ENCODE data around the gene PTPRE.
"Not testable (repeated sequence)": the region's sequence is repeated elsewhere in the genome, so short reads cannot be mapped to it uniquely, and the experiment has no call there.

Gene PTPRE

DNA sequence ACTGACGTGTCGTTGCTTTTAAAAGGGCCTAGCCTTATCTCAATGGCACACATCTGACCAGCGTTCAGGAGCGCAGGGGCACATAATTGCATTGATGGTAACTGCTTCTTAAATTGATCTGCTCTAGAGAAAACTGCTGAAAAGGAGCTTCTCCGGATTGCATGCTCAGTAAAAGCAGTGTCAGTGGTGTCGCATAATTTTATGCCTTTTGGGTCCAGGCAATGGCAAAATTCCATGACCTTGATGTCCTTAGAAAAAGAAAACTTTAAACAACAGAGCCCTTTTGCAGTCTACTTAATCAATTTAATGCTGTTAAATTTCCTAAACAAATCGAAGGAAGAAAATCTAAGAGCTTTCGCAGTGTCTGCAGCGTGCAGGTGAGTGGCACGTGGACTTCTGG lies 75.7 kb downstream of the PTPRE start:
- no peak for DNase-seq (ENCODE audit: low read depth, low spot score)

DNA sequence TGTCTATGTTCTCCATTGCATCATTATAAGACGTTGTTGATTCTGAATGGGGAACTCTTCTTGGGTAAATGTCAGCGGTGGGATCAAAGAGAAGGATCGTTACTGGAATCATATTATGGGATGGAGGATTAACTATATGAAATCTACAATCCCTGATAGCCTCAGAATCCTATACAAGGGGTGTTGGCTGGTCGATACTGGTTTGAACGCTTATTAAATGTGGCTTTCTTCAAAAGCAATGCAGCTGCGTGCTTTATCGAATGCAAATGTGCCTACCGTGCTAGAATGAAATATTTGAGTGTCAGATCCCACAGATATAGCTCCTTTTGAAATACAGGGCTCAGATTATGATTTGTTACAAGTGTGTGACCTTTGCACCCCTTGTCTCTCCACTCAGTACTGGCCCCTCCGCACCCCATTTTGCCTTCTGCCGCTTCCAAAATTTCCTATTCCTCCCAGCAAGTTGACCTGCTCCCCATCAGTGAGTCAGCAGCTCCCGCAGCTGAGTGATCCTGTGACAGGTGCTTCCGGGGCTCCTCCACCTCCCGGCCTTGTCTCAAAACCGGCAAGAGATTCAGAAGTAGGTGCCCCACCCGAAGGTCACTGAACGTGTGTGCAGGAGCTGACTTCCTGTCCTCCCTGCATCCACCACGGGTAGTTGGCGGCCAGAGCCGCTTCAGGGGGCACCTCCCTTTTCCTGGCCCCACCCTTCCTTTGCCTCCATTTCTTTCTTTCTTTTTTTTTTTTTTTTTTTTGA lies 76.6 kb downstream of the PTPRE start:
- DNase-seq (ENCODE audit: low read depth, low spot score) = no peak

DNA sequence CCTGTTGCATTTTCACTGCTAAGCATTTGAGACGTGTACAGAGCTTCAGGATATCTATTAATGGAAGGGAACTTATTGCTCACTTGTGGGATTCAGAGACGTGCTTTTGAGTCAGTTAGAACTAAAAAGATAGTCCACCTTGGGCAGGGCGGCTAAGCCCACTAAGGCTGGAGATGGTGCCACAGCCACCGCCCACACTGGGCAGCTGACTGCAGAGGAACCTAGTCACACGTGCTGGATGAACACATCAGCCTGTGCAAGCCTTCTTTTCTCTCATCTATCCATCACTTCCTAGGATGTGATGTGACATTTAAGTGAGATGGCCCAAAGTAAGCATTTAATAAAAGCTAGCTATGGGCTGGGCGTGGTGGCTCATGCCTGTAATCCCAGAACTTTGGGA lies 78.0 kb downstream of the PTPRE start:
- DNase-seq (ENCODE audit: low read depth, low spot score) = no peak

DNA sequence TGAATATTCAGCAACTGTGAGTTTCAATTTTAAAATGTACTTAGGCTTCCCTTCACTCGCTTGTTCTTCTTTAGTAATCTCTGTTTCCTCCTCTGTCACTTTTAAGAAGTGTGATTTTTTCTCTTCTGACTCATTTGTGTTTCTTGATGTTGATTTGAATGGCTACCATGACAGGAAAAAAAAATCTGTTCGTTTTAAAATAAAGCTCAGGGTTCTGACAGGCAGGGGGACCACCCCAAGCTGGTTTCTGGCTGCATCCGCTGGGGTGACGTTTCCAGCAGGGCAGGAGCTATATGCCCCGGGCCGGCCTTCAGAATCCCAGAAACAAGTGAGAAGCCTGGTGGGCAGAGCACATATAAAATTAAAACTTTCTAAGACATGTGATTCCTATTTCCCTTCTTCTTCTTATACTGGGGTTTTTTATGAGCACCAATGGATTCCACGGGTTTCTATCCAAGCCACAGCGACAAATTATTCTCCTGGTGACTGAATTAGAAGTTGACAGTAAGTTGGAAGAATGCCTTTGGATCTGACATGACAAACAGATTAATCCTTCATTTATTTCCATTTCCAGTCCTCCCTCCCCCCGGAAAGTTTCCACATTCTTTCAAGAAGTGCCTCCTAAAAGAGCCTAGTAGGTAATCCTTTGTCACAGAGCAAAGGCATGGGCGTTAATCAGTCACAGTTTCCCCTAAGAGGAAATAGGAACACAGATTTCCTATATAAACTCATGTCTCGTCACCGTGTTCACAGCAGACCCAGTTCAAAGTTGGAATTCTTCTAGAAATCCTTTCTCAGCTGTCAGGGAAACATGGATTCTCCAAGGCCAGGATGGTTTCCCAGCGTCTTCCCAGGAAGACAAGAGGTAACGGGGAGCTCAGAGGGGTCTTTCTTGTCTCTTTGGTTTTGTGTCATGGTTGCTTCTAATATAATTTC lies 79.9 kb downstream of the PTPRE start:
- no peak for DNase-seq (ENCODE audit: low read depth, low spot score)

DNA sequence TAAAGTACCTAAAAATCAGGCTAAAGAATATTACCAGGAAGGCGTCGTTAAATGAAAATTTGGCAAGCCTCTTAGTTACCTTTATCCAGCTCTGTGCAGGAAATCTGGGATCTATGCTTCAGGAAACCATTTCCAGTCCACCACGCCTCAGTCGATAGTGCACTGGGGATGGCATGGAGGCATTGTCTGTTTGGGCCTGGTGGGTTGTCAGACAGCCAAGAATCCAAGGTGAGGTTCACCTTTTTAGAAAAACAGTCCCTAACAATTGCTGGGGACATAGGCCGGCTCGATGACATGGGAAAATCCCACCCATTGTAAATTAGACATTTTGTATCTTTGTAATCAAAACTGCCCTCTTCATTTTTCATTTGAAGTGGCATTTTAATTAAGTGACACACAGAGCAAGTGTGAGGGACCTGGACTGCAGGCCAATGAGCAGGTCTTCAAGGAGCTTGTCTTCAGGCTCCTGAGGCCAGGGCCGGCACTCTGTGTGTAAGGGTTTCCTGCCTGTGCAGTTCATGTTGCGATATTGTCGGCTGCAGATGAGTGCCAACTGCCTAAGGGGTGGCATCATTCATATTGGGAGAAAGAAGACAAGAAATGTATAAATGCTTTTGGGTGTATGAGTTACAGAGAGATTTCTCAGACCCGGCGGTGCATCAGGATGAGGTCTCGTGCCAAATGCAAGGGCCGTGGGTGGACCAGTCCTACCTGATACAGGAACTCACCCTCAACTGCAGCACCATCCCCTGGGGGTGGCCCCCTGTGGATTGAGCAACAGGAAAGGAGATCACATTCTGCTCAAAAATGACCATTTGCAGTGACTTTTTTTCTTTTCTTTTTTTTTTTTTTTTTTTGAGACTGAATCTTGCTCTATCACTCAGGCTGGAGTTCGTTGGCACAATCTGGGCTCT lies 80.8 kb downstream of the PTPRE start:
- no peak for DNase-seq (ENCODE audit: low read depth, low spot score)

DNA sequence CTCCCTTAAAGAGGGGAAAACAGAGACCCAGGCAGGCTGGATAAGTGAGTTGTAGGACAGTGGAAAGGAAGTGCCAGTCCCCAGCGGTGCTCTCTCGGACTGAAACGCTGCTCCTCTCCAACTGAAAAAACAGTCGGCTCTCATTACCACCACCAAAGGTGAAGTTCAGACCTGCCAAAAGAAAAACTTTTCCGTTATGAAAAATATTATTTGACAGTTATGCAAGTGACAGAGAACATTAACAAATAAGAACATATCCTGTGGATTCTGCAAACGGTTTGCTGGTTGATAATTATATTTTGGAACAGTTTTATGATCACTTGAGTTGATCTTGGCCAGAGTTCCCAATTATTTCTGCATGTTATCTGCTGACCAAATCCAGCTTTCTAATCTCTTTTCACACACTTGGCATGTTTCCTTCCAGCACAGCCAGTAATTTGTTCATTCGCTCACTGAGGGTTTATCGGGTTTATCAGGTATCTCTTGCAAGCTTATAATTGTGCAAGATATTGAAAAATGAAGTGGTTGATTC lies 82.6 kb downstream of the PTPRE start:
- no peak for DNase-seq (ENCODE audit: low read depth, low spot score)

DNA sequence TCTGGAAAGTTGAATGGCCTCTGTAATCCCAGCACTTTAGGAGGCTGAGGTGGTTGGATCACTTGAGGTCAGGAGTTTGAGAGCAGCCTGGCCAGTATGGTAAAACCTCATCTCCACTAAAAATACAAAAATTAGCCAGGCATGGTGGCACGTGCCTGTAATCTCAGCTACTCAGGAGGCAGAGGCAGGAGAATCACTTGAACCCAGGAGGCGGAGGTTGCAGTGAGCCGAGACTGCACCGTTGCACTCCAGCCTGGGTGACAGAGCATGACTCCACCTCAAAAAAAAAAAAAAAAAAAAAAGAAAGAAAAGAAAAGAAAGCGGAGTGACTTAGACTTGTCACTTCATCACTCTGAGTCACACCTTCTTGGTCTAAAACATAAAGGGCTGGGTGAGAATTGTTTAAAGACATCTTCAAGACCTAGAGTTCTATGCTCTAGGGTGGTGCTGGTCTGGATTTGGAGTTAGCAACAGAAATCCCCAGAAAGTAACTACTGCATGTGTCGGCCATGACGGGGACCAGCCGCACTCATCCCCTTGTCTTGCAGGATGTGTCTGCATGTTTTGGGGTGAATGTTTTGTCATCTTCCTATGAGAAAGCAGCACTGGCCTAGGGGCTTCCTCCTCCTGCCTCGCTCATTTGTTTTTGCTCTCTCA lies 83.4 kb downstream of the PTPRE start:
- DNase-seq (ENCODE audit: low read depth, low spot score) = not testable (repeated sequence)

DNA sequence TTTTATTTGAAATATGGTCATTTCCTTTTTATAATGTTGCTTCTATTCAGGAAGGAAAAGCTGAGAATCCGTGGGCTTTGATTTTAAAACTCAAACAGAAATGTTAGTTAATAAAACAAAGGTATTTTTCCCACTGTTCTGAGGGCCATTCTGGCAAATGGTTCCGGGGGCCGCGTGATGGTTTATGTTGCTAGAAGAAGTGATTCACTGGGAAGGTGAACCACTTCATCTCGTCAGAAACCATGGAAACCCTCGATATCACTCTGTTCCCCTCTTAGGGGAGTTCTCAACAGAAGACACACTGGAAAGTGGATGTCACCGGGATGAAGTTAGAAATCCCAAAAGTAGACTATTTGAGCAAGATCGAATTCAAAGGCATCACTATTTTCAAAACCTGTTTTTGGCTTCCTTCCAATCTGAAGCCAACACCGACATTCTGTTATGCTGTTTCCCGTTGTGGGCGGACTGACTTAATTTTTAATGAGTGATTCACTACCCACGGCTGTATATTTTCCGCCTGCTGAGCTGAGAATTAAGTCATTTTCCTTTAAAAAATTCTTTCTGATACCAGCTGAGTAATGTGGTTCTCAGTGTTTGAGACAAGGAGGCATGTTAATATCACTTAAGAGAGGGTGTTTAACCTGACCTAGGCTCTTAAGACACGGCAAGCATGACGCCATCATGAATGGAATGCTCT lies 84.1 kb downstream of the PTPRE start:
- DNase-seq (ENCODE audit: low read depth, low spot score) = no peak

DNA sequence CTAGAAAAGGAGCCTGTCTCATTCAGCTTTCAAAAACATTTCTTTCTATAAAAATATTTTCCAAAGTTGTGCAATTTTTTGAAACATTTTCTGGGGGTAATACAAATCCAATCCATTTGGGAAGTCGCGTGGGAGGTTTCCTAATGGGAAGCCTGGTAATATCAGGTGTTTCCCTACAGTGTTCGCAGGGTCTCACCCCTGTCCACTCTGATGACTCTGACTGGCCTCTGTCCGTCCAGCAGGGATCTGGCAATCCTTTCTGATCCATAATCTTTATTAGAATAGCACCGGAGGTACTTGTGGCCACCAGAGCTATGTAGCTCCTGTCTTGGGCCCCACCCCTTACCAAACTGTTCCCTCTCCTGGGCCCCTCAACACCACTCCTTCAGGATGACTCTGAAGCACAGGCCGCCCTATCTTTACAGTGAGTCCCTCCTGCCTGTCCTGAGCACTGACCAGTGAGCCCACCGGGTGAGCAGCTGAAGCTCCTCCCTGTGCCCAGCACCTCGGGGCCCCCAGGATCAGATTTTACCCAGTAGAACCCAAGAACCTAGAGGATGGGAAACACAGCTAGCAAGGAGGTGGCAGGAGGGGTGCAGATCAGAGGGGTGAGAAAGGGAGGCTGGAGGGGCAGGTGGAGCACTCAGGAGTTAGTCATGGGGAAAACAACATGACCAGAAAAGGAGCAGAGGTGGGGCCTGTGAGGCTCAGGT lies 84.8 kb downstream of the PTPRE start:
- DNase-seq (ENCODE audit: low read depth, low spot score) = no peak

DNA sequence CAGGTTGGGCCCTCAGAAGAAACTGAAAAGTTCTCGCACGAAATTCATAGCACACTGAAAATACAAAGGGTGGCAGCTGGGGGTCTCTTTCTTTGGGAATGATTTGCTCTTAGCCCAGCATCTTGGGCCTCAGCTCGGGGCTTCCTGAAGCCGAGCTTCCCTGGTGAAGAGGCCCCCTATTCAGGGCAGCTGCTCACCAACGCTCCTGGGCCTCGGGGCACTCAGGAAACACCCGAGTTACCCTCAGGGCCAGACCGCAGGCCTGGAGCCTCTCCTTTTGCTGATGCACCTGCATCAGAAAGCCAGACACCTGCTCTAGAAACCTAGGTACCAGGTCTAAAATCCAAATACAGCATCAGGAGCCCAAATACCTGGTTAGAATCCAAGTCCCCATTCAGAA lies 85.5 kb downstream of the PTPRE start:
- no peak for DNase-seq (ENCODE audit: low read depth, low spot score)

DNA sequence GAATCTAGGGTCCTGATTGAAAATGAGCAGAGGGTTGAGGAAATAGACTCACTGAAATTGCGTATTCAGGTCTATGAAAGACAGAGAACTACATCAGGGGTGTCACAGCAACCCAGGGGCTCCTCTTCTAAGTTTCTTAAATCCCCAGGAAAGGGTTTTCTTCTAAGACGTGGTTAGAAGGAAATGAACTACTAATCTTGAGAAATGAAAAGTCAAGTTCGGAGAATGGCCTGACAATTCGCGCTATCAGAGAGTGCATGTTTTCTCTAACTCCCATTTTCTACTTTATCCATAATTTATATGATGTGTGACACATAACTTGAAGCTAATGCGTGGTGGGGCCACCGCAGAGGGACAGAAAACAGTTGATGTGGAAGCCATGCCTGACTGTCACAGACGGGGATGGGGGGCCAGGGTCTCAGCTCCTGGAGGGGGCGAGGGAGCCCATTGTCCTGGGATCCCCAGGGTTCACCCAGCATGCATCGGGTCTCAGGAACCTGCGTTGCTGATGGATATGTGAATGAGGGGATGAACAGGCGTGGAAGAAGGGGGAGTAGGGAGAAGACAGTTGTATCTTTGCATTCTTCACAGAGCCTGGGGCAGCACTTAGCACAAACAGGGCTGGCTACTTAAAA lies 86.3 kb downstream of the PTPRE start:
- no peak for DNase-seq (ENCODE audit: low read depth, low spot score)

DNA sequence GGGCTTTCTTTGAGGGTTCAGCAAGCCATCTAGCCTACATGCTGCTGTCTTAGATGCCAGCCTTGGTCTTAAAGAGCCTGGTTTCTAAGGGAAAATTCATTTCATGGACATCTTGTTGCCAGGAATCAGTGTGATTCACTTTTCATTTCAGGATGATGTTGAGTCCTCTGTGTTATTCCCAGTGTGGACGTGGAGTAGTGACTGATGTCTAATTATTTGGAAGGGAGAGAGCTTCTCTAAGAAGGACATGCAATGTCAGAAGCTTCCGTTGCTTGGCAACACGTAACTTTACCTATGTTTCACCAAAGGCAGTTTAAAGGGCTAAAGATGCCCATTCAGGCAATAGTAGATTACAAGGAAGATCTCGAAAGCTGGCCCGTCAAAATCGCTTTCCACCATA lies 89.0 kb downstream of the PTPRE start:
- no peak for DNase-seq (ENCODE audit: low read depth, low spot score)

DNA sequence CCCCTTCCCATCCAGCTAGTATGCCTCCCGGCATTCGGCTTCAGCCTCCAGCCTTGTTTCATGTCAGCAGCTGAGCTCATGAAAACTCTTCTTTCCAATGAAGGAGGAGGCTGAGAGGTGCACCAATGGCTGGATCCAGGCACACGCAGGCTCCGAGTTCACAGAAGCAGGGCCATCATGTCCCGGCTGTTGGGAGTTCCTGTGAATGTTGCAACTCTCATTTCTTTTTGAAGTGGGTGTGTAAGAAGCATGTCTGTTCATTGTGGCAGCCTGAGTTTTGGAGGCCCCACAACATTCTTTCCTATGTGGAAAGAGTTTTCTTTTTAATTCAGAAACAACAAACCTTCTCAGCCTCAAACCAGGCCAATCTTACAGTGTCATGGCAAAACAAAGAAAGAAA lies 89.7 kb downstream of the PTPRE start:
- no peak for DNase-seq (ENCODE audit: low read depth, low spot score)

DNA sequence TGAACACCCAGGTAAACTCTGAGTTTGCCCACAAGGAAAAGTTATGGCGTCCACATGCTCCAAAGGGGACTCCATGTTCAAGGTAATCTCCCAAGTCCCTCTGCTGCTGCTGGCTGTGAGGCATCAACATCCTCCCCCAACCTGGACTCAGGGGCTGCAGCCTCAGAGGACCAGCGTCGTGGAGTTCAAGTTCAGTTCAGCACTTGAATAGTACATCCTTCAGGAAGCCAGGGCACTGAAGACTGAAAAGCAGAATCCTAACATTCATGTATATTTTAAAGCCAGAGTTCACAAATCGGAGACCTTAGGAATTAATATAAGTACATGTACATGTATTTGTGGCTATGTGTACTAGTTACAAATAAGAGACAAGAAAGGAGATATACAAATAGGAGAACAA lies 90.4 kb downstream of the PTPRE start:
- DNase-seq (ENCODE audit: low read depth, low spot score) = no peak

DNA sequence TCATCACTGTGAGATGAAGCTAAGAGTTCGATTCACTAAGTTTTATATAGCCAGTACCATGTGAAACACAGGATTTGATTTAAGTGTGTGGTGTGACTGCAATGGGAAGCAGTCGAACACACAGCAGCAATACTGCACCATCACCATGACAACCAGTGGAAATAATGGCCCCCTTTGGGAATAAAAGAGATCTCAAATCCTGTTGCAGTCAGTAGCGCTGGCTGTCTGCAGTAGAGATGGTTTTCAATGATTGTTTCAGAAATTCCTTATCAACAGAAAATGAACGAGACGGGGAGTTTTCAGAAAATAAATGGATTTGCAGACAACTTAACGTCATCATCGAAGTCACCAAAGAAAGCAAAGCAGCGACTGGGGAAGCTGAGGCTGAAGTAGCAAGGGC lies 91.0 kb downstream of the PTPRE start:
- DNase-seq (ENCODE audit: low read depth, low spot score) = no peak

DNA sequence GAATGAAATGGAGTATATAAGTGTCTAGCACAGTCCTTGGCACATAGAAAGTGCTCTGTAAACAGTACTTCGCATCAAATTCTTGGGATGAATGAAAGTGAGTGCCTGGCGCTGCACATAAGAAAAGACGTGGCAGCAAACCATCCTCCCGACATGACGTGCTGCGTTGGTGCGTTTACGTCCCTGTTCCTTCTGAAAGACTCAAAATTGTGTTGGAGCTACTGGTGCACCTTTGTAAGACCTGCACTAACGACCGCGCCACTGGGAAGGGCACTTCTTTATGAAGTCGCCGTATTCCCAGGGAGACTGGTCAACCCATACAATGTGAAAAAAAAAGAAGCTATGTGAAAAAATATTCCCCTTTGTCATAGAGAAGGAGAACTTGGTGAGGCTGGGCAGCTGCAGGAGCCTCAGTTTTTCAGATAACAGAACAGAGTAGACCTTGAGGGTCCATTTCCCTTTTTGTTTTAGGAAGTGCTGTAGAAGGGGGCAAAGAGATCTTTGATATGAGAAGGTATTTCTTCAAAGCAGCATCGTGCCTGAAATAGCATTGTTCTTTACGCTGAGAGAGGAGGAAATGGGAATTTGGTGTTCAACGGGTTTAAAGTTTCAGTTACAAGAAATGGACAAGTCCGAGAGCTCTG lies 91.7 kb downstream of the PTPRE start:
- no peak for DNase-seq (ENCODE audit: low read depth, low spot score)

DNA sequence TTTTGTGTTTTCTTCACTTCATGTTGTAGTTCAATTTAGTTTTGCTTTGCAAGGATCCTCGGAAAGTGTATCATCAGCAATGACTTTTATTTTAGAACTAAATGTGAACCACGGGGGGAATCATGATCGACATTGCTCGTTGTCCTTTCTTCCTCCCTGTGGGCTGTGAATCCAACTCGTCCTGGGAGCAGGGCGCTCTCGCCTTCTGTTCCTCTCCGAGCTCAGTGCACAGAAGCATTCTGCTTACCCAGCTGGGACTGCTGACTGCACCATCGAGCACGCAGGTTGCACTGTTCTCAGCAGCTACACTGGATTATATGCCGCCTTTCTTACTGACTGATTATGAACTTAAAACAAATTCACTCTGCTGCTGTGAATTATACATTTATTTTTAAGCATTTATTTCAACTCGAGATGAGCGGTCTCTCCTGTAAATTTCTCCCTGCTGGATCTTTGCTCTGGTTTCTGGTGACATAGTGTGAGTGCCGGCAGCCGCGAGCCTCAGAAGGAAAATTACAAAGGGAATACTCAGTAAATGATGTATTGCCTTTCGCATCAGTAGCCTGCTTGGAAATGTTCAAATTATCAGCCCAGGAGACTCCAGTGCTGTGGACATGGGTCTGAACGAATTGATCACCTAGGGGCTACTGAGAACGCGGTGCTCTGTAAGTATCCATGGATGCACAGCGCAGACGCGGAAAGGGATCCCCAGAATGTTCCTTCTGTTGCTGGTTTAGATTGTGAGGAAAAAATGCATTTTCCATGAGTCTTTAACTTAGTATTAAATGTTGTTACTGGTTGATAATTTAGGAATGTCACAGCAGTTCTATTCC lies 92.6 kb downstream of the PTPRE start:
- DNase-seq (ENCODE audit: low read depth, low spot score) = no peak

Data from smooth muscle cell of the brain vasculature (primary cell).